GM08714 (cell line): ENCODE data around the gene YWHAH.

Source experiments
- H3K4me3 ChIP-seq: fragments of 200-500 bp; sonication (Bioruptor generic); 2 replicates; pipeline ENCODE4 v1.5.1; 2014; ENCODE audit warnings: mild to moderate bottlenecking, low read length, inconsistent platforms
- ZNF274 ChIP-seq: IDR thresholded peaks from 2 replicates; pipeline ENCODE4 v1.6.1; 2012; ENCODE audit warnings: mild to moderate bottlenecking, low read depth, low read length

YWHAH gene

DNA sequence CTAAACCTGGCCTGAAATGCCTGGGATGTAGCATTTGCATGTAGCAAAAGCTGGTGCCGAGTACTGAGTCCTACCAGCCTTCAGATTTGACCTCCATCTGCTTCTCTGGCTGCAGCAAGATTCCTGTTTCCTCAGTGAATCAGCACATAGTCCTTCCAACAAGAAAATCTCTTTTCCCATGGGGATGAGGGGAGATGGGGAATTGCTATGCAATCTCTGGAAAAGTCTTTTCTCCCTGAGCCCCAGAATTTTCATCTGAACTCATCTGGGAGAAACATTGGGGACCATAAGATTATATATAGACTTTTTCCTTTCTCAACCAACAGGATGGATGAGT, 32.0 kb upstream of the YWHAH start:
- TF ChIP-seq ZNF274 = no peak
- H3K4me3 ChIP-seq = no peak overlapping the region

DNA sequence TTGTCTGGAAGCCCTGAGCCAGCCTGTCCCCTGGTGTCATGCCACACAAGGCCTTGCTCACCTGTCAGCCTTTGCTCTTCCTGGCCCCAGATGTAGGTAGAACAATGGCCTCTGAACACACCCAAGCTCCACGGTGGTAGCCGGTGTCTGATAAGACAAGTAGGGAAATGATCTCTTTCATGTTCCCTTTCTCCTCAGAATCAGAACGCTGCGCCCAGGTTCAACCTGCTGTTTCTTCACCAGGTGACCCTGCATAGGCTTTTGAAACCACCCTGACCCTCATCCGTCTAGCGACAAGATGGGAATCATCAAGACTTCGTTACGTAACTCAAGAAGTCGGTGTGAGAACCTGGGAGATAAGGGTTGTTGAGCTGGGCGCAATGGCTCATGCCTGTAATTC, 28.7 kb upstream of the YWHAH start:
- no peak overlapping the region for H3K4me3 ChIP-seq
- TF ChIP-seq ZNF274 = no peak

DNA sequence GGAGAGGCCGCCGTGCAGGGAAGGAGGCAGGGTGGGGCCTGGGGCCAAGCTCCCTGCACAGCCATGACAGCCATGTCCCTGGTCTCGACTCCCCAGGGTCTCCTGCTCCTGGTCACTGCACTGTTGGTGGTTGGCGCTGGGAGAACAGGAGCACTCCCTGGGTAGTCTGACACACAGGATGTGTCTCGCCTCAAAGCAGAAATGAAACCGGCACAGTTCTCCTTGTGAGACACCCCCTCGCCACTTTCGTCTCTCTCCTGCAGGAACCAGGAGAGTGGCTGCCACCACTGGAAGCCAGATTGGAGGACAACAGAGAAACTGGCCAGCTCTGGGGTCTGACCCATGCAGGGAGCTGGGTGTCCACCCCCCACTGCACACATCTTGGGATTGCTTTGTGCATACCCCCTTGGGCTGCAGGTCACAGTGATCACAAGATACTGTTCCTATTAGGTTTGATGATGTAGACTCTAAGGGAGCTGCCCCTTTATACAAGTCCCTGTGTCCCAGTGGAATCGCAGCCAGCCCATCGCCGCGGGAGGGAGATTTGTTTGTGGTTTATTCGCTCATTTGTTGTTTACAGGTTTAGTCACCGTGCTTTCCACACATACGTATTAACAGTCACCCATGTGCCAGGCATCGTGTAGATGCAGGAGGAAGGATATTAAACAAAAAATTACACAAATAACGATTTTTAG, 27.0 kb upstream of the YWHAH start:
- no peak overlapping the region for H3K4me3 ChIP-seq
- no peak for TF ChIP-seq ZNF274

DNA sequence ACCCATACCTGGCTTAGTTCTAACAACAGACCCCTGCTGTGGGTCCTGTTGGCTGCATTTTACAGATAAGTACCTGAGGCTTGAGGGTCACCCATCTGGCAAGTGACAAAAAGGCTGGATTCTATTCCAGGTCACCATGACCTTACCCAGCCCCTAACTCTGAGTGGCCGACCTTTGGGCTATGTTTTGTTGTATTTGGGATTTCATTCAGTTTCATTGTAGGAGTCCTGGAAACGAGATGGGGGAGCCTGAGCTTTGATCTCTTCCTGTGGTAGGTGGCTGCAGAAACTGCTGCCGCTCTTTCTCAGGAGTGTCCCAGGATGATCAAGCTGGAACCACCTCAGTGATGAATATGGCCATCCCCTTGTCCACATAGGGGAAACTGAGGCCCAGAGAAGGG, 24.6 kb upstream of the YWHAH start:
- TF ChIP-seq ZNF274 = no peak
- no peak overlapping the region for H3K4me3 ChIP-seq

DNA sequence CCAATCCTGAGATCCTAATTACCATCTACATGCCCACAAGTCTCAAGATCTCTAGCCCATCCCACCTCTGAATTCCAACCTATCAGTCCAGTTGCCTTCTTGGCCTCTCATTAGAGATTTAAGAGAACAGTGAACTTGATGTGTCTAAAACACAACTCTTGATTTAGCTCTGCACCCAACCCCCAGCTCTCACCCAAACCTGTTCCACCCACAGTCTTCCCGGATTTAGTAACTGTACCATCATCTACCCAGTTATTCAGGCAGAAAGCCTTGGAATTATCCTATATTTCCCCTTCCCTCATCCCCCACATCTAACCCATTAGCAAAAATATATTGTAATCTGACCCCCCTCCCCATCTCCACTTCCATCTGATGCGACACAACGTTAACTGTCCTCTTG, 24.0 kb upstream of the YWHAH start:
- no peak overlapping the region for H3K4me3 ChIP-seq
- no peak for TF ChIP-seq ZNF274

DNA sequence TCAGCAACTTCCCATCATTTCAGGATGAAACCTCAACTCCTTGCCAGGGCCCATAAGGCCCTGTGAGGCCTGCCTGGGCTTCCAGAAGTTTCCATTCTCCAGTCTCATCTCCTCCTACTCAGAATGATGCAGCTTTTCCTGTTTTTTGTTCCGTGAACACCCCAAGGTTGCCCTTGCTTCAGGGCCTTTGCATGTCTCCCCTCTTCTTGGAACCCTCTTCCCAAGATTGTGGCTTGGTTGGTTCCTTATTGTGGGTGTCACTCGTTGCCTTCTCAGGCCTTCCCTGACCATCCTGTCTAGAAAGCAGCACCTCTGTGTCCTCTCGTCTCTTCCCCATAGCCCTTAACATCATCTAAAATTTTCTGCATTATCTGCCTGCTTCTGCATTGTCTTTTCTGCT, 23.2 kb upstream of the YWHAH start:
- TF ChIP-seq ZNF274 = no peak

DNA sequence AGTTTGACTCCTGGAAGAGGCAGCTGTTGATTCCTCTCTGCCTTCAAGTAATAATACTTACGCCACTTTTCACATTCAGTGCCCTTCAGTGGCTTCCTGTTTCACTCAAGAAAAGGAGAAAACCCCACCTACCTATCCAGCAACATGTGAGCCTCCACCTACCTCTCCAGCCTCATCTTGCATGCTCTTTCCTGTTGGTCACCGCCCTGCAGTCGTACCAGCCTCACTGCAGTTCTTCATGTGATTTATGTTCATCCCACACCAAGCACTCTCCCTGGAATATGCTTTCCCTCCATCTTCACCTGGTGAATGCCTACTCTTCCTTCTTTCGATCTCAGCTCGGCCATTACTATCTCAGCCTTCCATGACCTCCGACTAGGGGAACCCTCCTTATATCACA, 21.8 kb upstream of the YWHAH start:
- TF ChIP-seq ZNF274 = no peak
- no peak overlapping the region for H3K4me3 ChIP-seq

More for the DNA sequence above, 23.2 kb upstream of the YWHAH start:
- no peak overlapping the region for H3K4me3 ChIP-seq

DNA sequence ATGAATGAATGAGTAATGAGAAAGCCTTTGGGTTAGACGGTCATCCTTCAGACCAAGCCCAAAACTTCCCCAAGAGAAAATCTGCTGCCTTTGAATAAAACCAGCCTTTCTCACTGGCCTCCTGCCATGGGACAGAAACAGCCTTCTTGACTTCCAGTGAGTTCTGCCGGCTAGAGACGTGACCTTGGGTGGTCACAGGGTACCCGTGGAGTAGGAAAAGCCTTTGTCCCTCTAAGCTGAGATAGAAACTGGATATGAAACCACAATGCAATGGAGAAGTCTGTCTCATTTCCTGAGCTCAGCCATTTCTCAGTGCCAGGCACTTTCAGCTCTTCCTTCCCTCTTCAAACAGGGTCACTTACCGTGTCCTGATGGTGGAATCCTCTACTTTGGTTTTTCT, 21.2 kb upstream of the YWHAH start:
- no peak for TF ChIP-seq ZNF274
- no peak overlapping the region for H3K4me3 ChIP-seq

DNA sequence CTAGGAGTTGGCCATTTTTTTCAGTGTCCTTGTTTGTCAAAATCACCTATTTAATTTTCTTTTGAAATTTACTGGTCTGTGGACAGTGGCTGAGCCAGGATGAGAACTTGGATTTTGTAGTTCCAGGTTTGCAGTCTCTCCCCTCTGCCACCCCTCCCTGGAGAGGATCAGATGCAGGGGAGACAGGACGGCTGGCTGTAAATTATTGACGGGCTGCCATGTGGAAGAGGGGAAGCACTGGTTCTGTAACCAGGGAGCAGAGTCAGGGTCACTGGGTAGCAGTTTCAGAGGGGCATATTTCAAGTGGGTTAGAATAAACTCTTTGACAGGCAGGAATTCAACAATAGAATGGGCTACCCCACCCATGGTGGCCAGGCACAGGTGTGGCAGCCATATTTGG, 20.6 kb upstream of the YWHAH start:
- H3K4me3 ChIP-seq = no peak overlapping the region
- no peak for TF ChIP-seq ZNF274

DNA sequence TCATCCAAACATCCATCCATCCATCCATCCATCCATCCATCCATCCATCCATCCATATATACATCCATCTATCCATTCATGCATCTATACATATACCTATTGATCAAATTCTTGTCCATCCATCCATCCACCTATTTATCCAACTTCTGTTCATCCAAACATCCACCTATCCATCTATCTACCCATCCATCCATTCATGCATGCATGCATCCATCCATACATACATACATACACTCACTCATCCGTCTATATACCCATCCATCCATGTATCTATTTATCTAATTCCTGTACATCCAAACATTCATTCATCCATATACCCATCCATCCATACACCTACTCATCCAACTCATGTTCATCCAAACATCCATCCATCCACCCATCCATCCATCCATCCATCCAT, 19.3 kb upstream of the YWHAH start:
- H3K4me3 ChIP-seq = no peak overlapping the region
- TF ChIP-seq ZNF274 = no peak

DNA sequence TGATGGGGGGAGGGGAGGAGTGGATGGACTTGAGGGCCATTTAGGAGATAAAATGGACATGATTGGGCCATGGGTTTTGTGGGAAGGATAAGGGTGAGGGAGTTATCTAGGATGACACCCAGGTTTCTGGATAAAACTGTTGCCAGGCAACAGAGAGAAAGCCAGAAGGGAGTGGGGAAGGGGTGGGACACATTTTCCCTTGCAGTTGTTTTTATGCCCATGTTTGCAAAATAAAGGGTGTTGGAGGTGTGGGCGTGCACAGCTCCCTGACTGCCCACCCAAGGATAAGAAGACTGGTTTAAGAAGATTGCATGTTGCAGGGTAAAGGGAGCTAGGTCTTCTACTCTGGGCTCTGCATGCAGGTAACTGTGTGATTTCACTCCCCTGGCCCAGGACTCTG, 18.3 kb upstream of the YWHAH start:
- no peak for TF ChIP-seq ZNF274
- no peak overlapping the region for H3K4me3 ChIP-seq

DNA sequence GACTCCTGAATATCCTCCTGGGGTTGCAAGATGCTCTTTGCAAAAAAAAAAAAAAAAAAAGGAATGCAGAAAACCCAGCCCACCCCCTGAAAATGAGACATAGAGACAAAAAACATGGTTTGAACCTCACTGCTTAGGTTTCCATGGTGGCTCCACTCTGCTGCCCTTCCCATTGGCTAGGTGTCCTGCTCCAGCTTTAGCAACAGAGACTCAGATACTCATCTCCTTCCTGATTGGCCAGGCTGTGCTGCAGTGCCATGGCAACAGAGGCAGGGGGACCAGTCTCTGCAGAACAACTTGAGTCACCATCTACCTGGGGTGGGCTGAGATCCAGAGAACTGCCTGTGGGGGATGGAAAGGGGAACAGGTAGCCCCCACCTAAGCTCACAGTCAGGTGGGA, 17.4 kb upstream of the YWHAH start:
- no peak overlapping the region for H3K4me3 ChIP-seq
- TF ChIP-seq ZNF274 = no peak

DNA sequence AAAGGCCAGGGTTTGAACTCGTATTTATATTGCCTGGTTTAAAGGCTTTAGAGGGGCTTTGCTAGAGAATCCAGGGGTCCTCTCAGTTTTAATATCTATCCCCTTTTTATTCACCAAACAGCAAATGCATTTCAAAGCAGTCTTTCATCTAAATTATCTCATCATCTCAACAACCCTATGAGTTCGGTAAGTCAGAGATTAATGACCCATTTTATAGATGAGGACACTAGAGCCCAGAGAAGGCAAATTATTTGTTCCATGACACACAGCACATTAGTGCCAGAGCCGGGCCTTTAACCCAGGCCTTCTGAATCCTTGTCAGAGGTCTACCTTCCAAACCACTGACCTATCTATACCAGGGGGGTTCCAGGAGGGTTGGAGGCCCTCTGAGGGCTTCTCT, 16.8 kb upstream of the YWHAH start:
- TF ChIP-seq ZNF274 = no peak

DNA sequence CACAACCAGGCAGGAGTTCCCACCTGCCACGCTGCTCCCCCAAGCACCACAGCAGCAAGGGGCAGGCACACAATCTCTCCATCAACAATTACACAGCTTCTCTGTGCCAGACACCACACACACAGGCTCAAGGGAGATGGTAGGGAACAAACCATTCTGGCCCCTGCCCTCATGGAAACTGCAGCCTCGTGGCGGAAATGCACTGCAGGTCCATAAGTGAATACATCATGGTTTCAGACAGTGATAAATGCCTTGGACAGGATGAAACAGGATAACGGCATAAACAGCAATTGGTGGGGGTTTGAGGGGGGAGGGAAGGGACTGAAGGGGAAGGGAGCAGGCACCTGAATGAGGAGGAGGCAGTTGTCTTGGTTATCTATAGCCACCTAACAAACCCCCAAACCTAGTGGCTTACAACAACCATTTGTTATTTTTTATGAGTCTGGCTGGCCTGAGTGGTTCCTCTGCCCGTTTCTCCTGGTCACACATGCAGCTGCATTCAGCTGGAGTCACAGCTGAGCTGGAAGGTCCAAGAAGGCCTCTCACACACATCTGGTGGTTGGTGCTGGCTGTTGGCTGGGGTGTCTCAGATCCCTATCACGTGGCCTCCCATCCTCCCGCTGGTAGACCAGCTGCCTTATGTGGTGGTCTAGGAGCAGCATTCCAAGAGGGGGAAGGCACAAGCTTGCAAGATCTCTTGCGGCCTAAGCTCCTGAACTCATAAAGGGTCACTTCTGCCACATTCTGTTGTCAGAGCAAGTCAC, 15.0 kb upstream of the YWHAH start:
- no peak for TF ChIP-seq ZNF274
- H3K4me3 ChIP-seq = no peak overlapping the region

More for the DNA sequence above, 16.8 kb upstream of the YWHAH start:
- no peak overlapping the region for H3K4me3 ChIP-seq

DNA sequence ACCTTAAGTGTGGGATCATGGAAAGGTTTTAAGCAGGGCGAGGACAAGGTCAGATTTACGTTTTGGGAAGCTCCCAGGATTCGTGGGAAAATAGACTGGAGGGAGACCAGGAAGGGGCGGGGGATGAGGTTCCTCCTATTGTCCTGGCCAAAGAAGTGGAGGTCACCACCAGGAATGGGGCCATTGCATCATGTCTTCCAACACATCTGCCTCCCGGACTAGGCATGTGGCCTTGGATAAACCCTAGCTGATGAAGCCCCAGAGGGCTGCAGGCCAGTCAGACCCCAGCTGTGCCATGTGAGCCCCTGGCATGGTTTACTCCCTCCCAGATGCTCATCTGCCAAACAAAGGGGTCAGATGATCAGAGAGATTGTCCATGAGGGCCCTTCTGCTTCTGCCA, 11.5 kb upstream of the YWHAH start:
- no peak overlapping the region for H3K4me3 ChIP-seq
- TF ChIP-seq ZNF274 = no peak

DNA sequence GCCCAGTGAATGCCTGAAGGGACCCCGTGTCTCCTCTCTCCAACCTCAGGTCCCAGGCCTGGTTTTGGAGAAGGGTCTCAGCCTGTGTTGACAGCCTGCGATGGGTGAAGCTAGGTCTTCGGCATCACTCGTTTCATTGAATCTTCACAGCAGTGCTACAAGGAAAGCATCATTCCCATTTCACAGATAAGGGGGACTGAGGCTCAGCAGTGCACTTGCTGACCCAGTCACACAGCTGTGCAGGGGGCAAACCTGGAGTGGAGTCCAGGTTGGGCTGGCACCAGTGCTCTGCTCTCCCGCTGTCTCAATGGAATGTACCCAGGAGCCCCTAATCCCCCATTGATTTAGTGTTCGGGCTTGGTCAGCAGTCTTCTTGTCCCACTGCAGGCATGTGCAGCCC, 10.9 kb upstream of the YWHAH start:
- no peak for TF ChIP-seq ZNF274
- no peak overlapping the region for H3K4me3 ChIP-seq
